GM18526 (cell line): ENCODE measurements around the gene PHF24.

ENCODE experiments used
- POLR2A ChIP-seq: IDR thresholded peaks from 3 replicates; pipeline ENCODE4 v1.6.1; 2011; ENCODE audit not compliant: insufficient read length; ENCODE audit errors: extremely low read depth

Gene PHF24

DNA sequence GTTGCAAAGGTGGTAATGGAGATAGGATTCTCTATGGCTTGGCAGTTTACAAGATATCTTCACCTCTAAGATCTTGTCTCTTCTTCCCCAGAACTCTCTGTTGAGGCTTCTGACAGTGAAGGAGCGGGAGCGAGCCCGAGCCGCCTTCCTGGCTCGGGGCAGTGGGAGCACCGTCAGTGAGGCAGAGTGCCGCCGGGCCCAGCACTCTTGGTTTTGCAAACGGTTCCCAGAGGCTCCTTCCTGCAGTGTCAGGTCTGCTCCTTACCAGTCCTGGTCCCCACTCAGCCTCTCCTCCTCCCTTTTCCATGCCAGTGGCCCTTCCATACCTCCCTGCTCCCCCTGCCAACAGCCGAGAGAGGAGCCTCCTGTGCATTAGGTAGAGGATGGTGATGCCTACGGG, 18.9 kb downstream of the PHF24 start:
- TF ChIP-seq POLR2A: no peak

DNA sequence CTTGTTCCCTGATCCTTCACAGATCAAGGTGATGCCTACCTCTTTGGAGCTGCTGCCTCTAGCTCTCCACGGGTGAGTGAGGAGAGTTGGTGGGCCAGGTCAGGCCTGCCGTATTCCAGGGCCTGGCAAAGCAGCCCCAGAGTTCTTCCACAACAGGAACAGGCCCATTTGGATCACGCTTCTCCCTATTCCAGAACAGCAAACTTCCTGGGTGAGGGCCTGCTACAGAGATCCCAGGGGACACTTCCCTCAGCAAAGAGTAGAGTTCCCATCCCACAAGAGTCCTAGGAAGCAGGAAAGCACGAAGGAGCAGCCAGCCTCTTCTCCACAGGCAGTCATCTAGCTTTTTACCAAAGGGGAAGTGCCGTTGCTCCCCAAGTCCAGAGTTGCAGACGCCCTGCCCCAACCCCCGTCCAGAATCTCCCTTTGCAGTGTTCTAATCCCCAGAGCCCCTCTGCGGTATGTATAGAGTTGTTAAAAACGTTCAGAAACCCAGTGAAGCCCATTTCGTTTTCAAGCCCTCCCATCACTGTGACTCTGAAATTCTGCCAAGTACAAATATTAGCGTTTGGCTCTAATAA, 22.2 kb downstream of the PHF24 start:
- TF ChIP-seq POLR2A: no peak

DNA sequence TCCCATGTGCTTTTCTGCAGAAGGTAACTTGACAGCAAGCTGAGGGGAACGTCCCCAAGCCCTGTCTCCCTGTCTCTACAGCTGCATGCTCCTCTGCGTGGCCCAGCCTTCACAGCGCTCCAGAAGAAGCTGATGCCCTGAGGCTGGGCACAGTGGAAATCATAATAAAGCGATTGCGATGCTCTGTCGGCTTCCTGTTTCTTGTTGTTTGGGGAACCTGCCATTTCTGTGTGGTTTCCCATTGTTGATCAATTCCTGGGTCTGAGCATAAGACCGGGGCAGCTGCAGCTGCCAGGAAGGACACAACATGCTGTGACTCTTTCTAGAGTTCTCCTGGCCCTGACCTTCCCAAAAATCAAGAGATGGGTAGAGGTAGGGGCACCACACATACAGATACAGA, 24.3 kb downstream of the PHF24 start:
- TF ChIP-seq POLR2A: no peak

DNA sequence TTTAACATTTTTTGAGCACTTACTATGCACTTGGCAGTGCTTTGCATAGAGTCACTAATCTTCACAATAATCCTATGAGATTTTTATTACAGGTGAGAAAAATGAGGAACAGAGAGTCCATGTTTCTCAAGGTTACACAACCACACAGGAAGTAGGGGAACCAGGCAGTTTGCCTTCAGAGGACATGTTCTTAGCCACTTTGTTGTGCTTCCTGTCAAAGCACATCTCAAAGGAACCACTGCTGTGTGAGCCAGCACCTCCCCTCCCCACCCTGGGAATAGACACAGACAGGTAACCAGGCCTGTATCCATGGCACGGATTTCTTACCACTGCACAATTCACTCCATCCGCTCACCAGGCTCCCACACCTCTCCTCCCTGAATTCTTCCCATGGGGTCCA, 25.1 kb downstream of the PHF24 start:
- TF ChIP-seq POLR2A: no peak

DNA sequence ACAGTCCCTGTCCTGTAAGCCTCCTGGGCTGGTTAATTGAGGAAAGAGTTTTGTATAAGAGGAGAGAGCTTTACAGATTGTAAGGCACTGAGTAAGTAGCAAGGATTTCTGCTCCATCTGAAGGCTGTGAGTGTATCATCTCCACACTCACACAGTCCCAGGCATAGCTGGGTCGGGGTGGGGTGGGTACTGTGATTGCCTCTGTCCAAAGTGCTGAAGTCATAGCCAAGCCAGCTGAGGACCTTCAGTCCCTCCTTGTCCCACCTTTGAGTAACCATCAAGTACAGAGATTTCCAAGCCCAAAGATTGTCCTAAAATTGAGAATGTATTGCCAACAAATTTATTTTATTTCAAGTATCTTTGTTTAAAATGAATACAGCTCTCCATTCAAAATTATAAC, 26.0 kb downstream of the PHF24 start:
- TF ChIP-seq POLR2A: no peak

DNA sequence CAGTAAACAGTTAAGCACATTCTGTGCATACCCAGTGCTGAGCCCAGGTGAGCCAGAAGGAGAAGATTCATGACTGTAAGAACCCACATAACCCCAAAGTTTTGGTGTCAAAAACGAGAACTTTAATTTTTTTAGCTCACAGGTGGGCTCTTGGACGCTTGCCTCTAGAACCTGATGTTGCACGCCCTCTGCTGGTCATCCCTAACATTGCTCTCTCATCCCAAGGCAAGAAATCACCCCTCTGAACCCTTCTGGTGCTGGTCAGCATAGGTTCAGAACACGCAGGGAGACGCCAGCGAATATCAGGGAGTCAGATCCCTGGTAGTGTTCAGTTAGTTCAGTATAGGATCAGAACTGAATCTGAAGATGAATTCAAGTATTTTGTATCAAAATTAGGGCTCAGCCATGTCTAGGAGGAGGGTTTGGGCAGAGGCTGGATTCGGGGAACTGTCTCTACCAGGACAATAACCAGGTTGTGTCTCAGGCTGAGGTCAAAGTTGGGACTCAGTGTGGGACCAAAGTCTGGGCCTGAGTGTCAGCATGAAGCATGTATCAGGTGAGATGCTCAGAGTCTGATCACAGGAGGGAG, 27.3 kb downstream of the PHF24 start:
- no peak for TF ChIP-seq POLR2A

DNA sequence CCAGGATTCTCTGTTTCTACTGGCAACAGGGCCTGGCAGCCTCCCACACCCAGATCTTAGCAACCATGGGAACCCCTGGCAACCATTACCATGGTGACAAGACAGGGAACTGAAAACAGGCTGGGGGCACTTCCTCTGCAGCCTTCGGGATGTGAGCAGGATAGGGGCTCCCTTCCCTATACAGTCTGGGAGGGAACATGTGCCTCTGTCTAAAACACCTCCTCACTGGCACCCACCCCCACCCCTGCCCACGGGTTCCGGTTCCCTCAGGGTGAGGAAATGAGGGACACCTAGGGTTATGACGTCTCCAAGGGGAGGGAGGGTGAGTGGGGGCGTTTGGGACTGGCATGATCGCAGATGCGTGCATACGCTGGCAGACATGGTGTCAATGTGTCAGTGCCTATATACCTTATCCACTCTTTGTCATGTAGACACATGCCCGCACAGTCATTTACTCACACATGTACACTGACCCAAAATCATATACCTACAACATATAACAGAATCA, 28.5 kb downstream of the PHF24 start:
- no peak for TF ChIP-seq POLR2A

DNA sequence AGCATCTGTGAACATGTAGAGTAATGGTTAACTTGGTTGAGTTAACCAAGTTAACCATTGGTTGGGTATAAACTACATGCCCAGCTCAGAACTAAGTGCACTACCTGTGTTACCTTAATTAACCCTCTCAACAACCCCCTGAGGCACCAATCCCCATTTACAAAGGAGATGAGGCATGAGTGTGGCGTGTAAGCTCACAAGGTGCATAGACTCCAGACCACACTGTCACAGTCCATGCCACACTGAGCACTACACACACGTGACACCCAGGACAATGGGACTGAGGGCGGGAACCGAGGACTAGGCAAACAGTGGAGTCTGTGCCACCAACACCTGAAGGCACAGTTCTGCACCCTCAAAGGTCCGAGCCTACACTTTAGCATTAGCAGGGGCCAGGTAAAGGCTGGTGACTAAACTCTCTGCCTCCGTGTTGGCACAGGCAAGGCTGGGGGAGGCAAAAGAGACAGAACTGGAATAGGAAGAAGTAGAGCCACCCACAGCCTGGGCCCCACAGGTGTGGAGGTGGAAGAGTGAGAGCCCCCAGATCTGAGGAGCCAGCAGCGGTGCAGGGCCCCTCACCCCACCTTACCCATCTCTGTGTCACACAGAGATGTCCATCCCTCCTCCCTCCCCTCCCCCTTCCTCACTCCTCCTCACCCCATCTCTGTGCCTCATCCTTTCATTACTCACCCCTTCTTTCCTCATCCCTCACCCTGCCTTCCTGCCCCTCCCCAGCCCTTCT, 29.2 kb downstream of the PHF24 start:
- TF ChIP-seq POLR2A: no peak

DNA sequence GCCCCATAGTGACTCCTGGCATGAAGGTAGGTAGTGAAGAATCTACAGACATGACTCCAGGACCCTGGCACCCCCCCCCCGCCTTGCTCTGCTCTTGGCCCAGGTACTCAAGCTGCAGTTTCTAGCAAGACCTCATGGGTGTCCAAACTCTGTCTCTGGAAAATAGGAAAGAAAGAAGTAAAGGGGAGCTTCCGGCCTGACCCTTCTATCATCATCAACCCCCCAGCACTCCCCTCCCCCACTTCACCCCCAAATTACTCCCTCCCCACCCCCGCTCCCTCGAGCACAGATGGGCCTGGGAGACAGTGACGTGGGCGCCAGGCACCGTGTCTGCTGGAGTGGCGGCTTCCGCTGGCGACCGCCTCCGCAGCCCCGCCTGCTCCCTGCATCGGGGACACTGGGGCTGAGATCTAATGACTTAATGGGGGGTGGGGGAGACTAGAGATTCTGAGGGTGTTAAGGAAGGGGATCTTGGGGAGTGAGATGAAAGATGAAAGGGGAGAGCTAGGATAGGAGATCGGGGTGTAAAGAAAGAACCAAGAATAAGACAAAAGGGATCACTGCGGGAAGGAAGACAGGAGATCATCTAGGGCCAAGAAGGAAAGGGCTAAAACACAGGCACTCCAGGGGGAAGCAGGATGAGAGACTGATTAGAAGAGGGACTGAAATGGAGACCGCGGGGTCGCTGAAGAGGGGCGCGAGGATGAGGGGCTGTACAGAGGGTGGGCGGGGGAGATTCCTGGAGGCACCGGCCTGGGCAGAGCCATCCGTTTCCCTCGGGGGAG, 30.3 kb downstream of the PHF24 start:
- TF ChIP-seq POLR2A: no peak

DNA sequence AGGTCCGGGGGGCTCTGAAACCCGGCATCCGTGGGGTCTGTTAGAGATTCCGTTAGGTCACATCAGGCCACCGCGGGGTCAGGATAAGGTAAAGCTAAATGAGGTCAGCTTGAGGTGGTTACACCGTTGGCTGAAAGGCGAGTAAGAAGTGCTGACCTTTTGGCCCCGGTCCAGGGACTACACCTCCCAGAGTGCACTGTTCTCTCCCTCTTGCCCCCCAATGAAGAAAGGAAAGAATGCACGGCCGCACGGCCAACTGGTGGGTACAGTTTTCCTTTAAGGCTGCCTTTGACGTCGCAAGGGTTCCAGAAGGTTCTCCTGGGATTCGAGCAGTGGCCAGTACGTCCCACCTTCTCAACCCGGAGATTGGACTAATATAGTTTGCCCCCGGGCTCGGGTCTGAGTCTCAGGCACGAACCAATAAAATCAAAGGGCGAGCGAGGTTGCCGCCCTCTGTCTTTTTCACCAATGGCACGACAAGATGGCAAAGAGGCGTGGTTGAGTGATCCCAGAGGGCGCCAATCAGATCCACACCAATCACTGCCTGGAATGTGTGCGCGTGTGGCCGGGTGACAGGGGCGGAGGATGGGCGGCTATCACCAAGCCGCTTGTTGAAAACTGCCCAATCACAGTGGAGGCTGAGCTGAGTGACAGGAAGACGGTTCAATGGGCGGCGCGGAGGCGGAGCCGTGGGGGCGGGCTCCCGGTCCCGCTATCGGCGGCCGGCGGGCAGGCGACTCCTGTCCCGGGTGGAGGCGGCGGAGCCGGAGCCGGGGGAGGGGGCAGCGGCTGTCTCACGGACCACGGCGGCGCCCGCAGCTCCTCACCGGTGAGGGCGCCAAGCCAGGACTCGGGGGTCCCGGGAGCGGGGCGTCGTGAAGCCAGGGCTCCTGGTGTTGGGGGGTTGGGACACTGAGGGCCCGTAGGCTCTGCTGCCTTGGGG, 31.2 kb downstream of the PHF24 start, which contains the start of gene DNAJB5:
Gene DNAJB5, plus strand, starts transcription at position 743 of the 943 bp plus-strand sequence. CDS start 886 bp downstream, outside the sequence.
- TF ChIP-seq POLR2A: peak; percentile 48

DNA sequence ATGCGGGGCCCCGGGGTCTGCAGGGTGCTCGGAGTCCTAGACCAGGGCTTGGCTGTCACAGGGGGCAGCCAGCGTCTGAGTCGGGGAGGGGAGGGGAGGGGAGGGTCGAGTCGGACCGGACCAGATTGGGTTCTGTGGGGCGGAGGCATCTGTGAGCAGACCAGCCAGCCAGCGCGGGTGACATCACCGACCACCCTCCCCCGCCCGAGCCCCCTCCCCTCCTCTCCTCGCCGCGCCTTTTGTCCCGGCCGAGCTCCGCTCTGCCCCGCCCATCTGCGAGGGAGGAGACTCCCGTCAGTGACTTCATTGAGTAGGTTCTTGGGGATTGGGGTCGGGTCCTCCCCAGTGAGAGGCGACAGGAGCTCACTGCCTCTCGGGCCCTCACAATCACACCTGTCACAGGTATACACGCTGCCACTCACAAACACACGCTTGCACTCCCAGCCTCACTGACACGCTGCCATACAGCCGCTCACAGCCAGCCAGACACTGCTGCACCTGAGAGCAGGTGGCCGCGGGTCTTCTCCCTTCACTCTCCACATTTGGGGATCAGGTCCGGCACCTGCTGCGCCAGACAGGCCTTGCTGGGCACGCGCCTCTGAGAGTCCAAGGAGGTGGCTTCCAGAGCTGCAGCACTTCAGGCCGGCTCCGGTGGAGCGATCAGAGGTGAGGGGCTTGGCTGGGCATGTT, 32.0 kb downstream of the PHF24 start:
- TF ChIP-seq POLR2A: no peak

DNA sequence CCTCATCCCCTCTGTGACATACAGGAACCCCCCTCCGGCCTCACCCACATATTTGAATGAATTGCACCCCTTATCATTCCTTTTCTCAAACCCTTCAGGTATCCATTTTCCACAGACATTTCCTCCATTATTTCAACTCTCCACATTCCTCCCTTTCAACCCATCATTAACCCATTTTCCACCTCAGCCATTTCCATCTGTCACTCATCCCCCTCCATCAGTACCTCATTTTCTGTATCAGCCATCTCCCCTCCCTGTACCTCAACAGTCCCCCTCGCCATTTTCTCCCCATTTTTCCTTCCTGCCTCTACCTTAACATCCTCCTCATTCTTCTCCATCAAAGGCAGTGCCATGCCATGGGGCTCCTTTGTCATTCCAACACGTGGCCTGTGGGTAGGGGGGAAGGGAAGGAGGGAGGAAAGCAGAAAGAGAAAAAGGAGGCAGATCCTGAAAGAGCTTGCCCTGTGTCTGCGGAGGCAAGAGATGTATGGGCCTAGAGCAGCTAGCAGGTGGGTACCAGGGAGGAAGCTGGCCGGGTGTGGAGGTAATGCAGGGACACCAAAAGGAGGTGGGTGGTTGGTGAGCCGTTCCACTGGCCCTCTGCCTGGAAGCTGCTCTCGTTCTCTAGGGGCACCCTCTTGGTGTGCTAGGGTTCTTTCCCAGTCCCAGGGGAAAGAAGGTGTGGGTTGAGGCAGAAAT, 33.0 kb downstream of the PHF24 start:
- no peak for TF ChIP-seq POLR2A
